HepG2 (cell line): ENCODE measurements around the gene PPOX. TPM values are rescaled to one million over a fixed set of nuclear protein-coding genes. Genes with fewer than 3 reads are reported as not detected.
A peak's percentile ranks its signal among the peaks of the same experiment; 100 is the strongest.

ENCODE experiments used
- CREB1 ChIP-seq, 2 experiments: fragments of 450-650 bp in 1 of 2; IDR thresholded peaks; 2 replicates each; pipeline ENCODE4 v1.6.1; 2016 to 2017; ENCODE audit warnings: control low read depth in 1 of 2, mild to moderate bottlenecking in 1 of 2, missing compliant biosample characterization in 1 of 2, missing genetic modification characterization in 1 of 2
- FOXA3 ChIP-seq: IDR thresholded peaks from 2 replicates; pipeline ENCODE4 v1.6.1; 2016; ENCODE audit warnings: missing genetic modification reagents, missing compliant biosample characterization
- HMG20A ChIP-seq: IDR thresholded peaks from 2 replicates; pipeline ENCODE4 v1.6.1; 2016; ENCODE audit warnings: borderline replicate concordance
- HNF4A ChIP-seq: sonication (generic); formaldehyde crosslinking; IDR thresholded peaks from 2 replicates; pipeline ENCODE4 v1.4.0; 2020; ENCODE audit warnings: missing genetic modification reagents
- HNRNPLL ChIP-seq: fragments of 200-400 bp; formaldehyde crosslinking; IDR thresholded peaks from 2 replicates; pipeline ENCODE4 v1.6.1; 2017; ENCODE audit warnings: mild to moderate bottlenecking, low read depth, low read length; ENCODE audit not compliant: poor library complexity, severe bottlenecking
- ISL2 ChIP-seq: sonication (generic); formaldehyde crosslinking; IDR thresholded peaks from 2 replicates; pipeline ENCODE4 v1.5.0; 2020; ENCODE audit warnings: missing genetic modification reagents
- KDM5A ChIP-seq: fragments of 200-600 bp; sonication (generic); IDR thresholded peaks from 2 replicates; pipeline ENCODE4 v1.7.0; 2018; ENCODE audit warnings: antibody characterized with exemption, mild to moderate bottlenecking, low read length, borderline replicate concordance
- MED13 ChIP-seq: sonication (generic); formaldehyde crosslinking; IDR thresholded peaks from 2 replicates; pipeline ENCODE4 v1.5.0; 2020; ENCODE audit warnings: missing genetic modification reagents
- NFIC ChIP-seq: IDR thresholded peaks from 2 replicates; pipeline ENCODE4 v1.6.1; 2012; ENCODE audit warnings: mild to moderate bottlenecking, low read length, inconsistent platforms
- RARG ChIP-seq: sonication (generic); formaldehyde crosslinking; IDR thresholded peaks from 2 replicates; pipeline ENCODE4 v1.4.0; 2020; ENCODE audit warnings: low read depth, mild to moderate bottlenecking, missing genetic modification reagents
- RFX5 ChIP-seq: IDR thresholded peaks from 2 replicates; pipeline ENCODE4 v1.6.1; 2011; ENCODE audit warnings: low read depth, low read length, improper control_type of control experiment
- RNF2 ChIP-seq: fragments of 450-650 bp; conservative IDR thresholded peaks from 2 replicates; pipeline ENCODE4 v1.6.1; 2016; ENCODE audit warnings: low read depth
- RXRA ChIP-seq: sonication (generic); formaldehyde crosslinking; IDR thresholded peaks from 2 replicates; pipeline ENCODE4 v1.5.1; 2020; ENCODE audit warnings: missing genetic modification reagents
- ZEB1 ChIP-seq: IDR thresholded peaks from 2 replicates; pipeline ENCODE4 v1.6.1; 2012; ENCODE audit warnings: mild to moderate bottlenecking, low read depth, inconsistent platforms; ENCODE audit not compliant: insufficient replicate concordance
- ZFY ChIP-seq: sonication (generic); formaldehyde crosslinking; IDR thresholded peaks from 2 replicates; pipeline ENCODE4 v1.4.0; 2020; ENCODE audit warnings: missing genetic modification reagents
- ZNF10 ChIP-seq: sonication (generic); formaldehyde crosslinking; IDR thresholded peaks from 2 replicates; pipeline ENCODE4 v1.4.0; 2020; ENCODE audit warnings: mild to moderate bottlenecking, low read depth, missing genetic modification reagents, borderline replicate concordance
- ZNF207 ChIP-seq: fragments of 450-650 bp; IDR thresholded peaks from 2 replicates; pipeline ENCODE4 v1.6.1; 2016; ENCODE audit warnings: antibody characterized with exemption, borderline replicate concordance
- ZNF232 ChIP-seq: sonication (generic); formaldehyde crosslinking; IDR thresholded peaks from 2 replicates; pipeline ENCODE4 v1.4.0; 2020; ENCODE audit warnings: missing genetic modification reagents, borderline replicate concordance
- ZNF510 ChIP-seq: sonication (generic); formaldehyde crosslinking; IDR thresholded peaks from 2 replicates; pipeline ENCODE4 v1.4.0; 2020; ENCODE audit warnings: low read depth, mild to moderate bottlenecking, missing genetic modification reagents
- ZNF570 ChIP-seq: sonication (generic); formaldehyde crosslinking; IDR thresholded peaks from 2 replicates; pipeline ENCODE4 v1.4.0; 2020; ENCODE audit warnings: mild to moderate bottlenecking, missing genetic modification reagents, borderline replicate concordance
- ZNF709 ChIP-seq: sonication (generic); formaldehyde crosslinking; IDR thresholded peaks from 2 replicates; pipeline ENCODE4 v1.5.0; 2020; ENCODE audit warnings: mild to moderate bottlenecking, missing genetic modification reagents
- polyA plus RNA-seq, 8 experiments: library from polyadenylated mRNA; depleted of rRNA in 3 of 8; stranded (reverse) in 7 of 8; unstranded in 1 of 8; fragments of >200 nt; fragmentation: Illumina TruSeq in 4 of 8; extraction: Trizol in 4 of 8; gene quantifications; 2 replicates each; pipeline versions ENCODE4 v1.2.1 to v1.2.3, GENCODE V29; 2011 to 2016; ENCODE audit warnings: low read depth in 4 of 8, missing spikeins in 1 of 8, mixed read lengths in 1 of 8; ENCODE audit not compliant: insufficient read depth in 1 of 8
- total RNA-seq, 5 experiments: library from RNA; depleted of rRNA; stranded (reverse); fragments of >200 nt; fragmentation: Illumina TruSeq; extraction: Trizol; gene quantifications; 2 replicates each; pipeline ENCODE4 v1.2.3, GENCODE V29; 2016; ENCODE audit warnings: low read depth in 1 of 5
- TF ChIP-seq, protein P1 (sequence below): IDR thresholded peaks from 2 replicates; pipeline ENCODE4 v1.6.1; 2016; ENCODE audit warnings: missing compliant biosample characterization, missing genetic modification reagents, borderline replicate concordance
- TF ChIP-seq, protein P2 (sequence below): sonication (generic); formaldehyde crosslinking; conservative IDR thresholded peaks from 2 replicates; pipeline ENCODE4 v1.4.0; 2020; ENCODE audit warnings: missing genetic modification reagents
- TF ChIP-seq, protein P3 (sequence below): sonication (generic); formaldehyde crosslinking; IDR thresholded peaks from 2 replicates; pipeline ENCODE4 v1.8.0; 2022; ENCODE audit warnings: missing genetic modification reagents, mild to moderate bottlenecking, inconsistent platforms, borderline replicate concordance

Gene PPOX
- total and polyA plus RNA-seq, 2 of the 13 experiments (the other 11 are each of a cell fraction or from before 2014, with no cell fraction given) = 15.5 to 27.7 TPM

DNA sequence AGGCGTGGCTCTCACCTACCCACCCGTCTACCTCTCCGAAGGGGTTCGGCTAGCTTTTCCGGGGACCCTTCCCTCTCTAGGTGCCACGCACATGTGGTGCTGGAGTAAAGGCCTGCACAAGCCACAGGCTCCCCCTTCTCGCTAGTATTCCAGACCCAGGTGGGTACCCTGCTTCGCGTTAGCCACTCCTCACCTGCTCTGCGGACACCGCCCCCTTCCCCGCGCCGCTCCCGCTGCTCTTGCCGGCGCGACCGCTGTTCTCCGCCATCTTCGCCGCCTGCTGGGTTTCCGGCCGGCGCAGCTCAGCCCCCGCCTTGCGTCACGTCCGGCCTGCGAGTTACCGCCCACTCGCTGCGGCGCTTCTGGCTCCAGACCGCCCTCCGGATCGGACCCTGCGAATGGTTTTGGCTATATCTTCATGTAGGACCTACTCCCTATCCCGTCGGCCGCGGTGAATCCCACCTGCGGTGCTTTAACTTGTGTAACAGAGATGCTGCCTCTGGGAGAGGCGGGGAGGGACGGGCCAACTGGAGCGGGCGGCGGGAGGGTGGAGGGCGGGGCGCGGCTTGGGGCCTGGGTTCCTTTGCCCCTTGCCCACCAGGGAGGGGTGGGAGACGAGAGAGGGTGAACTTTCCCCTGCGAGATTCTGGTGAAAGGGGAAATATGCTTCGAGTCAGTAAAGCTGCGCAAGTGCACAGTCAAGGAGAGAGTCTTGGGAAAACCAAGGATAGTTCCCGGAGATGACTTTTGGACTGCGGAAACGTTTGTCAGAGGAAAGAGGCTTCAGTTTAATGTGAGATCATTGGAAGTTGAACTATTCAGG lies 48.3 kb upstream of the PPOX start, which contains the start of the genes NIT1 and PFDN2 (continued):
- TF ChIP-seq HNF4A (CRISPR knock-in tag) (peak; percentile 9; the same call in 1 of the 2 replicates), HMG20A (no peak), ZNF10 (CRISPR knock-in tag) (no peak), ZNF232 (CRISPR knock-in tag) (0 out of 2 replicates have a peak, but pooled peaks have one; percentile 69), ZNF207 (no peak), KDM5A (peak; percentile 86), RFX5 (no peak), NFIC (no peak), CREB1 (IDR thresholded peaks at IDR 0.05) (peak; percentile 84), CREB1 (CRISPR knock-in tag; IDR thresholded peaks at IDR 0.05) (peak; percentile 96), FOXA3 (no peak; the same call in none of the 2 replicates), HNRNPLL (peak; percentile 90), ZEB1 (no peak), RARG (CRISPR knock-in tag) (no peak), ZNF510 (CRISPR knock-in tag) (no peak), MED13 (CRISPR knock-in tag) (0 out of 2 replicates have a peak, but pooled peaks have one; percentile 49), ZFY (peak; percentile 77), RXRA (CRISPR knock-in tag) (peak; percentile 22; the same call in 1 of the 2 replicates), ISL2 (CRISPR knock-in tag) (peak; percentile 69; the same call in 1 of the 2 replicates), ZNF570 (no peak), ZNF709 (no peak), RNF2 (no peak)
- TF ChIP-seq, protein P1, sequence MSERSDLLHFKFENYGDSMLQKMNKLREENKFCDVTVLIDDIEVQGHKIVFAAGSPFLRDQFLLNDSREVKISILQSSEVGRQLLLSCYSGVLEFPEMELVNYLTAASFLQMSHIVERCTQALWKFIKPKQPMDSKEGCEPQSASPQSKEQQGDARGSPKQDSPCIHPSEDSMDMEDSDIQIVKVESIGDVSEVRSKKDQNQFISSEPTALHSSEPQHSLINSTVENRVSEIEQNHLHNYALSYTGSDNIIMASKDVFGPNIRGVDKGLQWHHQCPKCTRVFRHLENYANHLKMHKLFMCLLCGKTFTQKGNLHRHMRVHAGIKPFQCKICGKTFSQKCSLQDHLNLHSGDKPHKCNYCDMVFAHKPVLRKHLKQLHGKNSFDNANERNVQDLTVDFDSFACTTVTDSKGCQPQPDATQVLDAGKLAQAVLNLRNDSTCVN (CRISPR knock-in tag) = no peak; the same call in 1 of the 2 replicates
- TF ChIP-seq, protein P2, sequence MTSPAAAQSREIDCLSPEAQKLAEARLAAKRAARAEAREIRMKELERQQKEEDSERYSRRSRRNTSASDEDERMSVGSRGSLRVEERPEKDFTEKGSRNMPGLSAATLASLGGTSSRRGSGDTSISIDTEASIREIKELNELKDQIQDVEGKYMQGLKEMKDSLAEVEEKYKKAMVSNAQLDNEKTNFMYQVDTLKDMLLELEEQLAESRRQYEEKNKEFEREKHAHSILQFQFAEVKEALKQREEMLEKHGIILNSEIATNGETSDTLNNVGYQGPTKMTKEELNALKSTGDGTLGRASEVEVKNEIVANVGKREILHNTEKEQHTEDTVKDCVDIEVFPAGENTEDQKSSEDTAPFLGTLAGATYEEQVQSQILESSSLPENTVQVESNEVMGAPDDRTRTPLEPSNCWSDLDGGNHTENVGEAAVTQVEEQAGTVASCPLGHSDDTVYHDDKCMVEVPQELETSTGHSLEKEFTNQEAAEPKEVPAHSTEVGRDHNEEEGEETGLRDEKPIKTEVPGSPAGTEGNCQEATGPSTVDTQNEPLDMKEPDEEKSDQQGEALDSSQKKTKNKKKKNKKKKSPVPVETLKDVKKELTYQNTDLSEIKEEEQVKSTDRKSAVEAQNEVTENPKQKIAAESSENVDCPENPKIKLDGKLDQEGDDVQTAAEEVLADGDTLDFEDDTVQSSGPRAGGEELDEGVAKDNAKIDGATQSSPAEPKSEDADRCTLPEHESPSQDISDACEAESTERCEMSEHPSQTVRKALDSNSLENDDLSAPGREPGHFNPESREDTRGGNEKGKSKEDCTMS = no peak
- TF ChIP-seq, protein P3, sequence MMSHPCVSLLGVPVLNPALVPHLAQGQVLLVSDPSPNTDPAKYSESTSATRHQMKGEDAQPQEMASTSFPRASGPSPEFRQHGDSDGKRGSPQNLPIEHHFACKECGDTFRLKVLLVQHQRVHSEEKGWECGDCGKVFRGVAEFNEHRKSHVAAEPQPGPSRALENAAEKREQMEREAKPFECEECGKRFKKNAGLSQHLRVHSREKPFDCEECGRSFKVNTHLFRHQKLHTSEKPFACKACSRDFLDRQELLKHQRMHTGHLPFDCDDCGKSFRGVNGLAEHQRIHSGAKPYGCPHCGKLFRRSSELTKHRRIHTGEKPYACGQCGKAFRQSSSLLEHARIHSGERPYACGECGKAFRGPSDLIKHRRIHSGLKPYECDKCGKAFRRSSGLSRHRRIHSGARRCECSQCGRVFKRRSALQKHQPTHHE (CRISPR knock-in tag) = peak; percentile 71; the same call in 1 of the 2 replicates
